K562 (cell line): ENCODE data around the gene AP1G1. TPM values are rescaled to one million over a fixed set of nuclear protein-coding genes. Genes with fewer than 3 reads are reported as not detected.
"Not testable (repeated sequence)": the region's sequence is repeated elsewhere in the genome, so short reads cannot be mapped to it uniquely, and the experiment has no call there.

ENCODE experiments used
- ATAC-seq: fragments of 200-7000 bp; cut with Tn5 transposase; 3 replicates; pipeline ENCODE4 v1.9.1; 2020; ENCODE audit warnings: moderate library complexity
- BruUV-seq: library from RNA; stranded (reverse); fragments of 400-500 nt; replicated peaks from 2 replicates; lab custom pipeline; 2021; lab: Mats Ljungman, UMichigan
- CTCF ChIA-PET: fragments of 300-600 bp; formaldehyde crosslinking; extraction: SDS; loops from one replicate; lab custom pipeline; 2021; ENCODE audit warnings: low intra/inter-chr PET ratio; lab: Yijun Ruan, JAX
- POLR2A ChIA-PET: fragments of 300-600, 350-650 bp; sonication (Branson Sonifier 250); formaldehyde crosslinking; extraction: SDS; loops from one replicate; lab custom pipeline; 2021; ENCODE audit warnings: antibody characterized with exemption, inconsistent platforms; lab: Yijun Ruan, JAX
- DNase-seq, 4 experiments: peaks; one replicate each; pipeline versions ENCODE4 v3.0.0 to v3.0.0-alpha.2; 2011 to 2018; ENCODE audit warnings: low spot score in 3 of 4, mixed read lengths in 3 of 4; ENCODE audit errors: extremely low read depth in 1 of 4
- FAIRE-seq: peaks from 2 replicates; lab custom pipeline; 2011; peaks lifted over from hg19 to GRCh38; lab: Jason Lieb, UNC
- H2AFZ ChIP-seq: 2 replicates; pipeline ENCODE4 v1.6.0; 2011; ENCODE audit warnings: low read depth, low read length, control low read depth, inconsistent platforms
- H3K27ac ChIP-seq: fragments of 200-600 bp; 3 replicates; pipeline ENCODE4 v1.8.0; 2011; ENCODE audit warnings: low read depth, mild to moderate bottlenecking, control low read depth, inconsistent platforms, low read length, moderate library complexity, mixed read lengths; ENCODE audit errors: extremely low read depth
- H3K27me3 ChIP-seq, 2 experiments: fragments of 300-600 bp in 1 of 2; 2 replicates in 1 of 2; 3 replicates in 1 of 2; pipeline versions ENCODE4 v1.6.0 to v1.8.0; 2011; ENCODE audit warnings: inconsistent platforms in 2 of 2, low read length in 2 of 2, mild to moderate bottlenecking in 1 of 2, mixed read lengths in 1 of 2, moderate library complexity in 1 of 2; ENCODE audit not compliant: control insufficient read depth in 2 of 2, insufficient read depth in 2 of 2
- H3K36me3 ChIP-seq: fragments of 300-600 bp; 3 replicates; pipeline ENCODE4 v1.8.0; 2011; ENCODE audit warnings: mild to moderate bottlenecking, low read length, inconsistent platforms; ENCODE audit not compliant: control insufficient read depth, insufficient read depth
- H3K4me1 ChIP-seq, 2 experiments: fragments of 200-600 bp in 1 of 2; replicated peaks in 1 of 2; 2 replicates in 1 of 2; 3 replicates in 1 of 2; pipeline versions ENCODE4 v1.5.1 to v1.8.0; 2011; ENCODE audit warnings: inconsistent platforms in 2 of 2, low read length in 2 of 2, mild to moderate bottlenecking in 1 of 2, mixed read lengths in 1 of 2, moderate library complexity in 1 of 2; ENCODE audit not compliant: control insufficient read depth in 2 of 2, insufficient read depth in 2 of 2
- H3K4me2 ChIP-seq: 2 replicates; pipeline ENCODE4 v1.6.1; 2011; ENCODE audit warnings: low read length, control low read depth, inconsistent platforms, mixed read lengths; ENCODE audit not compliant: insufficient read depth
- H3K4me3 ChIP-seq: fragments of 200-600 bp; sonication (generic), shearing (Covaris generic); 2 replicates; pipeline ENCODE4 v1.5.1; 2016; ENCODE audit warnings: control low read depth, inconsistent platforms
- H3K79me2 ChIP-seq: fragments of 200-600 bp; 3 replicates; pipeline ENCODE4 v1.8.0; 2011; ENCODE audit warnings: low read length, inconsistent platforms; ENCODE audit not compliant: control insufficient read depth, insufficient read depth
- H3K9ac ChIP-seq, 2 experiments: 2 replicates each; pipeline versions ENCODE4 v1.6.0 to v1.6.1; 2011; ENCODE audit warnings: low read depth in 2 of 2, low read length in 2 of 2, control low read depth in 1 of 2, inconsistent platforms in 1 of 2, mild to moderate bottlenecking in 1 of 2, mixed read lengths in 1 of 2; ENCODE audit not compliant: insufficient read depth in 1 of 2
- H3K9me1 ChIP-seq: one replicate; pipeline ENCODE4 v1.6.0; 2011; ENCODE audit warnings: inconsistent platforms, mild to moderate bottlenecking, low read length, moderate library complexity; ENCODE audit not compliant: control insufficient read depth, insufficient read depth
- H3K9me3 ChIP-seq: replicated peaks from 2 replicates; pipeline ENCODE4 v1.5.1; 2011; ENCODE audit warnings: low read depth, low read length, inconsistent platforms; ENCODE audit not compliant: control insufficient read depth, insufficient read depth
- H4K20me1 ChIP-seq: replicated peaks from 2 replicates; pipeline ENCODE4 v1.6.1; 2011; ENCODE audit warnings: low read length, inconsistent platforms, mixed read lengths; ENCODE audit not compliant: control insufficient read depth, insufficient read depth
- E2F8 ChIP-seq: fragments of 450-650 bp; IDR thresholded peaks from 2 replicates; pipeline ENCODE4 v1.7.1; 2018; ENCODE audit warnings: mild to moderate bottlenecking, low read depth; ENCODE audit not compliant: partially characterized antibody
- WGBS: fragments of 100-300 bp; shearing (Covaris generic); methylation state at CpG from one replicate; pipeline ENCODE4 v1.1.6; 2016; ENCODE audit warnings: low coverage, mixed read lengths; ENCODE audit not compliant: insufficient coverage; ENCODE audit errors: missing lambda C conversion rate; 5-methylcytosine and 5-hydroxymethylcytosine counted together
- in situ Hi-C: fragments of 300-500 bp; cut with MboI; formaldehyde crosslinking; loops from 4 replicates; pipeline ENCODE4 v1.15.0; 2018; ENCODE audit warnings: inconsistent platforms, mixed read lengths
- intact Hi-C: fragments of 100-400 bp; cut with micrococcal nuclease; formaldehyde crosslinking; loops from 2 replicates; pipeline ENCODE4 v1.14.2; 2022
- polyA plus RNA-seq, 8 experiments: library from polyadenylated mRNA; depleted of rRNA in 4 of 8; stranded (reverse) in 5 of 8; unstranded in 3 of 8; fragments of >200 nt; fragmentation: Nextera tagmentation in 2 of 8; fragmentation: Illumina TruSeq in 1 of 8; extraction: Ambion mirVana in 2 of 8; extraction: Trizol in 1 of 8; gene quantifications; 2 replicates each; pipeline versions ENCODE4 v1.2.1 to v1.2.3, GENCODE V29; 2011 to 2014; ENCODE audit warnings: inconsistent platforms in 1 of 8, missing spikeins in 1 of 8
- total RNA-seq, 7 experiments: library from RNA; depleted of rRNA in 6 of 7; stranded (reverse); fragments of >200 nt in 6 of 7; fragmentation: Illumina TruSeq in 2 of 7; extraction: Trizol in 2 of 7; gene quantifications; 2 replicates each; pipeline versions ENCODE4 v1.2.1 to v1.2.3, GENCODE V29; 2011 to 2021; ENCODE audit warnings: low replicate concordance in 1 of 7

Gene AP1G1
- total and polyA plus RNA-seq, 9 of the 15 experiments (the other 6 are each of a cell fraction or from before 2014, with no cell fraction given): 7.0 to 59.2 (median 42.0) TPM

GRCh38 chr16:71792176-71792575 lies 16.5 kb downstream of the AP1G1 start (continued):
- TF ChIP-seq E2F8: no peak
- TF ChIP-seq, all 486 proteins: peak for 0

GRCh38 chr16:71790329-71790728 lies 18.3 kb downstream of the AP1G1 start:
- Histone ChIP-seq H3K36me3 (peaks cover 48% of the 10 kb centered on the region), H3K79me2 (peaks cover 83% of the 10 kb centered on the region)
- BruUV-seq, FAIRE-seq, H3K4me3 ChIP-seq, H3K4me1 ChIP-seq, H3K9me1 ChIP-seq, H3K27ac ChIP-seq, H2AFZ ChIP-seq, H3K9me3 ChIP-seq, CTCF ChIA-PET, H3K4me2 ChIP-seq, intact Hi-C loops, in situ Hi-C loops, H3K9ac ChIP-seq, H4K20me1 ChIP-seq, ATAC-seq, H3K27me3 ChIP-seq, DNase-seq: not testable (repeated sequence)
- POLR2A ChIA-PET: interaction anchor here (1.0 to 1.9 kb wide), 4 partner anchors 10 to 18 kb away, joined by 4 to 8 read pairs (median 4); partner anchors contain the start of gene AP1G1
- WGBS: 79% methylated on average over 2 of the region's 3 CpGs
